ENCODE results near the gene CD58.
"Not testable (repeated sequence)": the region's sequence is repeated elsewhere in the genome, so short reads cannot be mapped to it uniquely, and the experiment has no call there.

Gene CD58

GRCh38 chr1:116595946-116596741, 25.3 kb upstream of the CD58 start:
- peak; percentile 92 for ATAC-seq

GRCh38 chr1:116595065-116595840, 24.4 kb upstream of the CD58 start:
- ATAC-seq = peak; percentile 81

More at GRCh38 chr1:116595946-116596741, 25.3 kb upstream of the CD58 start:
- TF ChIP-seq TCF4 (CRISPR knock-in tag; IDR thresholded peaks at IDR 0.05; ENCODE audit: borderline replicate concordance) = peak; percentile 36; the same call in 1 of the 2 replicates

GRCh38 chr1:116593977-116594376, 23.2 kb upstream of the CD58 start:
- ATAC-seq = not testable (repeated sequence)

- ATAC-seq = not testable (repeated sequence)
Observed at GRCh38 chr1:116593401-116593800, 22.6 kb upstream of the CD58 start.

GRCh38 chr1:116591951-116592605, 21.3 kb upstream of the CD58 start:
- ATAC-seq = not testable (repeated sequence)

- ATAC-seq = 0 out of 3 replicates have a peak, but pooled peaks have one; percentile 7
Observed at GRCh38 chr1:116591006-116591950, 20.5 kb upstream of the CD58 start.

GRCh38 chr1:116590359-116591005, 19.7 kb upstream of the CD58 start:
- ATAC-seq = not testable (repeated sequence)

- ATAC-seq = peak; percentile 75
Observed at GRCh38 chr1:116589101-116589735, 18.4 kb upstream of the CD58 start.

- TF ChIP-seq ESRRG (CRISPR knock-in tag; IDR thresholded peaks at IDR 0.05) (no peak), CREB5 (CRISPR knock-in tag; IDR thresholded peaks at IDR 0.05; ENCODE audit: low read depth) (no peak), PPARA (CRISPR knock-in tag; IDR thresholded peaks at IDR 0.05; ENCODE audit: borderline replicate concordance) (no peak), RARB (CRISPR knock-in tag; IDR thresholded peaks at IDR 0.05) (no peak)
- ATAC-seq = no peak
Observed at GRCh38 chr1:116587501-116588227, 16.8 kb upstream of the CD58 start.

GRCh38 chr1:116586741-116587143, 15.9 kb upstream of the CD58 start:
- peak; percentile 33; the same call in 2 of the 3 replicates for ATAC-seq
- no peak for TF ChIP-seq ESRRG (CRISPR knock-in tag; IDR thresholded peaks at IDR 0.05)
- no peak for TF ChIP-seq TOX (CRISPR knock-in tag; IDR thresholded peaks at IDR 0.05; ENCODE audit: borderline replicate concordance)
- TF ChIP-seq POU6F1 (CRISPR knock-in tag; IDR thresholded peaks at IDR 0.05; ENCODE audit: borderline replicate concordance, low read depth) = no peak
- TF ChIP-seq CSDC2 (CRISPR knock-in tag; IDR thresholded peaks at IDR 0.05) = no peak
- no peak for TF ChIP-seq ZFP3 (CRISPR knock-in tag; IDR thresholded peaks at IDR 0.05)
